Activated CD8-positive, alpha-beta memory T cell treated with anti-CD3 and anti-CD28 coated beads for 4 hours (primary cell): ENCODE measurements around the gene CDKN2A.

Experiments
- DNase-seq, 2 donors: peaks; one replicate each; pipeline ENCODE4 v3.0.0-alpha.2; 2020; ENCODE audit warnings: low read depth in 2 of 2

The CDKN2A gene

GRCh38 chr9:21941337-21941995, 52.7 kb downstream of the CDKN2A start:
- DNase-seq, result no peak

GRCh38 chr9:21936161-21936560, 58.0 kb downstream of the CDKN2A start:
- no peak for DNase-seq

GRCh38 chr9:21935631-21936030, 58.6 kb downstream of the CDKN2A start:
- no peak for DNase-seq

GRCh38 chr9:21933865-21934264, 60.3 kb downstream of the CDKN2A start:
- DNase-seq, result no peak

- DNase-seq, result no peak
Observed at GRCh38 chr9:21933281-21933680, 60.9 kb downstream of the CDKN2A start.

GRCh38 chr9:21931428-21931827, 62.8 kb downstream of the CDKN2A start:
- DNase-seq, result no peak

GRCh38 chr9:21927752-21928151, 66.4 kb downstream of the CDKN2A start:
- no peak for DNase-seq

GRCh38 chr9:21923694-21924093, 70.5 kb downstream of the CDKN2A start:
- no peak for DNase-seq

- no peak for DNase-seq
Observed at GRCh38 chr9:21919377-21920362, 74.5 kb downstream of the CDKN2A start.
